Measurements from ENCODE around the gene FOXC1. TPM values are rescaled to one million over a fixed set of nuclear protein-coding genes. Genes with fewer than 3 reads are reported as not detected.

The FOXC1 gene
- total RNA-seq, 1 experiment from 2014 or later, result not detected

DNA sequence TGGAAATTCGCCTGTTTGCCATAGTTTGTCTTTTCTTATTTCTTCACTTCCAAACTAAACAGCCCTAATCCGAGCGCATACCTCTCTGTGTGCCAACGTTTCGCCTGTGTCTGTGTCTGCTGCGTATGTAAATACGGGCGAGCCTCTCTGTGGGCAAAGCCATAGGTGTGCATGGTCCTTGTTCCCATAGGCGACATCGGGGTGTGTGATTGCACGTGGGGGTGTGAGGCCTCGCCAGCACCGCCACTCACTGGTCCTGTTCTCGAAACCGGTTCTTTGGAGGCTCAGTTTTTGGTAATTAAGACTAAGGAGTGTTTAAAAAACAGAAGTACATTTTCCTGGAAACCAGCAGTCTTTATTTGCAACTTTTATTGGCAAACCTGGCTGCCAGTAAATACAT is 6.0 kb upstream of the FOXC1 start:
- Histone ChIP-seq H4K8ac (replicated peaks; ENCODE audit: insufficient read length, low read depth, low read length) (no peak overlapping the region), H3K27ac (ENCODE audit: insufficient read length, low read depth, low read length) (no peak overlapping the region), H3T11ph (ENCODE audit: low read length) (no peak overlapping the region), H3K23ac (ENCODE audit: insufficient read length, low read depth, low read length) (no peak overlapping the region), H3K56ac (ENCODE audit: insufficient read length, low read depth, low read length) (no peak overlapping the region), H2BK15ac (ENCODE audit: low read depth, low read length) (no peak overlapping the region), H3K9ac (ENCODE audit: extremely low read depth, insufficient read length, low read length) (no peak overlapping the region), H2AK5ac (ENCODE audit: insufficient read length, low read length) (no peak overlapping the region), H4K91ac (ENCODE audit: insufficient read length, low read depth, low read length) (no peak overlapping the region), H3K23me2 (ENCODE audit: insufficient read length, low read depth, low read length, poor library complexity, severe bottlenecking) (peaks cover 20% of the 10 kb centered on the region), H2AFZ (ENCODE audit: low read length) (no peak overlapping the region), H2BK12ac (ENCODE audit: insufficient read length, low read depth, low read length) (no peak overlapping the region), H3K79me2 (ENCODE audit: insufficient read depth, low read length) (no peaks in the 10 kb centered on the region), H3K27me3 (ENCODE audit: insufficient read depth, low read length) (peaks cover 53% of the 10 kb centered on the region), H4K5ac (ENCODE audit: insufficient read length, low read depth, low read length) (no peak overlapping the region), H2BK20ac (ENCODE audit: low read depth, low read length, poor library complexity, severe bottlenecking) (no peak overlapping the region), H3K9me3 (ENCODE audit: control insufficient read depth, low read depth, low read length) (no peaks in the 10 kb centered on the region), H3K4me1 (ENCODE audit: insufficient read depth, low read length) (no peaks in the 10 kb centered on the region; the same call in 1 of the 2 replicates), H3K4me2 (ENCODE audit: insufficient read depth, insufficient read length, low read length) (peak overlapping the region; percentile 44), H2BK5ac (ENCODE audit: insufficient read length, low read length) (no peak overlapping the region), H3K4ac (ENCODE audit: low read depth, low read length) (no peak overlapping the region), H3K14ac (ENCODE audit: insufficient read depth, low read length) (no peak overlapping the region), H2BK120ac (ENCODE audit: low read depth, low read length, poor library complexity, severe bottlenecking) (no peak overlapping the region), H4K20me1 (ENCODE audit: control insufficient read depth, insufficient read depth, insufficient read length) (no peaks in the 10 kb centered on the region), H3K18ac (ENCODE audit: insufficient read length, low read depth, low read length) (no peak overlapping the region), H3K79me1 (ENCODE audit: insufficient read depth, low read depth, low read length, poor library complexity, severe bottlenecking) (no peaks in the 10 kb centered on the region)
- no peaks in the 10 kb centered on the region for H3K36me3 Mint-ChIP-seq (ENCODE audit: insufficient read depth in 1 of 3, low read depth in 3 of 3)
- H3K9me3 Mint-ChIP-seq, result no peaks in the 10 kb centered on the region; a peak in 2 of 5 replicates
- DNase-seq, result no peak
- H3K27me3 Mint-ChIP-seq (ENCODE audit: low read depth), result peaks cover 85% of the 10 kb centered on the region
- TF ChIP-seq, protein P1, sequence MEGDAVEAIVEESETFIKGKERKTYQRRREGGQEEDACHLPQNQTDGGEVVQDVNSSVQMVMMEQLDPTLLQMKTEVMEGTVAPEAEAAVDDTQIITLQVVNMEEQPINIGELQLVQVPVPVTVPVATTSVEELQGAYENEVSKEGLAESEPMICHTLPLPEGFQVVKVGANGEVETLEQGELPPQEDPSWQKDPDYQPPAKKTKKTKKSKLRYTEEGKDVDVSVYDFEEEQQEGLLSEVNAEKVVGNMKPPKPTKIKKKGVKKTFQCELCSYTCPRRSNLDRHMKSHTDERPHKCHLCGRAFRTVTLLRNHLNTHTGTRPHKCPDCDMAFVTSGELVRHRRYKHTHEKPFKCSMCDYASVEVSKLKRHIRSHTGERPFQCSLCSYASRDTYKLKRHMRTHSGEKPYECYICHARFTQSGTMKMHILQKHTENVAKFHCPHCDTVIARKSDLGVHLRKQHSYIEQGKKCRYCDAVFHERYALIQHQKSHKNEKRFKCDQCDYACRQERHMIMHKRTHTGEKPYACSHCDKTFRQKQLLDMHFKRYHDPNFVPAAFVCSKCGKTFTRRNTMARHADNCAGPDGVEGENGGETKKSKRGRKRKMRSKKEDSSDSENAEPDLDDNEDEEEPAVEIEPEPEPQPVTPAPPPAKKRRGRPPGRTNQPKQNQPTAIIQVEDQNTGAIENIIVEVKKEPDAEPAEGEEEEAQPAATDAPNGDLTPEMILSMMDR (conservative IDR thresholded peaks at IDR 0.05), result no peak
- H3K27ac Mint-ChIP-seq, result no peak overlapping the region
- peaks cover 33 to 37% of the 10 kb centered on the region in 2 experiments for H3K4me1 Mint-ChIP-seq
- peak overlapping the region in 1 of 2 experiments; percentile 58; a peak in 2 of 5 replicates for H3K4me3 Mint-ChIP-seq
- no CpG with 5 or more reads among the region's 15 CpGs for WGBS (ENCODE audit: extremely low coverage, insufficient read length, low lambda C conversion rate)

All from H9 (cell line).